Measurements from ENCODE around the gene NTM.

GRCh38 chr11:131375915-131376314 is 5.5 kb downstream of the NTM start:
- TF ChIP-seq CTCF (IDR thresholded peaks at IDR 0.05), result no peak
- no peak for TF ChIP-seq POLR2AphosphoS5 (IDR thresholded peaks at IDR 0.05)
- TF ChIP-seq POLR2A (IDR thresholded peaks at IDR 0.05), result no peak
